ENCODE measurements around the gene PLXNA4. TPM values are rescaled to one million over a fixed set of nuclear protein-coding genes. Genes with fewer than 3 reads are reported as not detected.

The PLXNA4 gene
- total and polyA plus RNA-seq, 5 donors: 5.7 to 19.3 (median 16.0) TPM

- 77% methylated on average over 4 of the region's 4 CpGs for WGBS
- Histone ChIP-seq H3K4me1 (ENCODE audit: control insufficient read depth, insufficient read depth, low read length) (peaks cover 4% of the 10 kb centered on the region), H3K9me3 (ENCODE audit: control insufficient read depth, low read length) (no peaks in the 10 kb centered on the region), H3K4me3 (ENCODE audit: low read length) (no peak overlapping the region), H3K27me3 (ENCODE audit: control insufficient read depth, insufficient read depth) (no peaks in the 10 kb centered on the region), H3K27ac (ENCODE audit: low read length) (no peak overlapping the region)
- intact Hi-C loops (cut with DNase I): no loop called here
- ATAC-seq (no peak), DNase-seq (no peak)
Measured at GRCh38 chr7:132200141-132200540, 376.1 kb downstream of the PLXNA4 start.

GRCh38 chr7:132199626-132200025 is 376.6 kb downstream of the PLXNA4 start:
- intact Hi-C loops (cut with DNase I): no loop called here
- Histone ChIP-seq H3K27me3 (ENCODE audit: control insufficient read depth, insufficient read depth) (no peaks in the 10 kb centered on the region), H3K27ac (ENCODE audit: low read length) (no peak overlapping the region), H3K9me3 (ENCODE audit: control insufficient read depth, low read length) (no peaks in the 10 kb centered on the region), H3K4me1 (ENCODE audit: control insufficient read depth, insufficient read depth, low read length) (peaks cover 4% of the 10 kb centered on the region), H3K4me3 (ENCODE audit: low read length) (no peak overlapping the region)
- ATAC-seq (no peak), DNase-seq (no peak)
- WGBS: 87% methylated on average over 2 of the region's 2 CpGs

DNA sequence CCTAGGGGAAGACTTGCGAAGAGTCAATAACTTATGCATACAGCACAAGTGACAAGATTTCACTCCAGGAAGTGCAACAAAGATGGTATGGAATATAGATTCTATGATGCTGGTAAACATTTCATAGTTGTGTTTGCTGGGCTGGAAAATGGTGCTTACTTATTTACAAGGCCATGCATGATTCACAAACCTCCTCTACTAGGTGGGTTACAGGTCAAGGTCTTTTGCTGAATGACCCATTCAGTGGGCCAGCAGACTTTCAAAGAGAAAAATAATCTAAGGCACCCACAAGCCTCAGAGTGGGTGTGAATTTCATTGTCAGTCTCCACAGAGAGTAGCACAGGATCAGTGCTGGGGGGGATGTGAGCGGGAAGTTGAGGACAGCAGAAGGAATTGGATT is 378.5 kb downstream of the PLXNA4 start:
- intact Hi-C loops (cut with DNase I): no loop called here
- Histone ChIP-seq H3K4me3 (ENCODE audit: low read length) (no peak overlapping the region), H3K27me3 (ENCODE audit: control insufficient read depth, insufficient read depth) (no peaks in the 10 kb centered on the region), H3K27ac (ENCODE audit: low read length) (no peak overlapping the region), H3K9me3 (ENCODE audit: control insufficient read depth, low read length) (no peaks in the 10 kb centered on the region), H3K4me1 (ENCODE audit: control insufficient read depth, insufficient read depth, low read length) (peaks cover 4% of the 10 kb centered on the region)
- no peak for DNase-seq
- ATAC-seq: no peak
- WGBS: over 99% methylated on average over 2 of the region's 2 CpGs

DNA sequence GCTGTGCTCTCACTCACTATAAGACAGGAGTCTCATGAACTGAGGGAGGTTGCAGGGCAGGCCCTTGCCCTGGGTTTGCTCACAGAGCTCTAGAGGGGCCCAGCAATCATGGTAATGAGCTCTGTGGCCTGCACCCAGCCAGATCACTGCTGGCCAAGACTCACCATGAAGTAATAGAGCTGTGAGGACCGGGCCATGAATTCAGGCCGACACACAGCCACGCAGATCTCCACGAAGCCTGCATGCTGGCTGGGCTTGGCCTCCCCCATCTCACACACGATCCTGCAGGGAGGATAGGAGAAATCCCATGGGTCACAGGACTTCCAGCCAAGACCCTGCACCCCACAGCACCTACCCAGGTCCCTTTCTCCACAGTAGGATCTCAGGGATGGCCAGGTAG is 382.4 kb downstream of the PLXNA4 start:
- Histone ChIP-seq H3K4me3 (ENCODE audit: low read length) (no peak overlapping the region), H3K27ac (ENCODE audit: low read length) (no peak overlapping the region), H3K27me3 (ENCODE audit: control insufficient read depth, insufficient read depth) (no peaks in the 10 kb centered on the region), H3K9me3 (ENCODE audit: control insufficient read depth, low read length) (no peaks in the 10 kb centered on the region), H3K4me1 (ENCODE audit: control insufficient read depth, insufficient read depth, low read length) (no peaks in the 10 kb centered on the region)
- WGBS: 85% methylated on average over 5 of the region's 5 CpGs
- ATAC-seq (peak in 1 of 2 donors; percentile 18), DNase-seq (no peak)
- intact Hi-C loops (cut with DNase I): no loop called here

DNA sequence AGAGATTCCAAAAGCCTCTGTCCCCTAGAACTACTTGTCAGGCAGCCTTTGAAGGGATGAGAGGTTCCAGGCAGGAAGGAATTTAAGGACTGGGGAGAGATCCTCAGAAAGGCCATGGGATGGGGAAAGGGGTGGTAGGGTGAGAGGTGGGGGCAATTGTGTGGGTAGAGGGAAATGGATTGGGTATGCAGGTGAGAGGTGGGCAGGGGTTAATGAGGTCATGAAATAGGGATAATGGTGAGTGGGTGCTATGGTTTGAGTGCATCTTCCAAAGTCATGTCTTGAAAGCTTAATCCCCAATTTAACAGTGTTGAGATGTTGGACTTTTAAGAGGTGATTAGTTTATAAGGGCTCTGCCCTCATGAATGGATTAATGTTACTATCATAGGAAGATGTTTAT is 383.5 kb downstream of the PLXNA4 start:
- Histone ChIP-seq H3K27ac (ENCODE audit: low read length) (no peak overlapping the region), H3K4me3 (ENCODE audit: low read length) (no peak overlapping the region), H3K4me1 (ENCODE audit: control insufficient read depth, insufficient read depth, low read length) (no peaks in the 10 kb centered on the region), H3K9me3 (ENCODE audit: control insufficient read depth, low read length) (no peaks in the 10 kb centered on the region), H3K27me3 (ENCODE audit: control insufficient read depth, insufficient read depth) (no peaks in the 10 kb centered on the region)
- ATAC-seq: no peak
- DNase-seq: no peak
- intact Hi-C loops (cut with DNase I): no loop called here

DNA sequence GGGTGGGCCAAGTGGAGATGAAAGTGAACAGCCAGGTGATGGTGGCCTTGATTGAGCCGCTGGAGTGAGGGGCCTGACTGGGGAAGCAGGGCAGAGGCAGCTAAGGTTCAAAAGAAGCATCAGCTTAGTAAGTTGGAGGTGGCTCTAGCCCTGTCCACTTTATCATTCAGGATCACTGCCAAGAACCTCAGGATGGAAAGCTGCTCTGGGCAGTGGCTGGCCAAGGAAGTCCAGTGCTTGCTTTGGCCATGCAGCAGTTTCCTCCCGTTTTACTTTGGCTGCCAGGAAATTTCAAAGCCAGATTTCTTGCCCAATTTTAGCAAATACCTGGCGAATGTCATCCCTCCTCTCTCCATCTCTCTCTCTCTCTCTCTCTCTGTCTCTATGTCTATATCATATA is 384.9 kb downstream of the PLXNA4 start:
- DNase-seq (no peak), ATAC-seq (peak; percentile 77 to 90)
- intact Hi-C loops (cut with DNase I): no loop called here
- no peak overlapping the region for H3K4me3 ChIP-seq (ENCODE audit: low read length)
- no peaks in the 10 kb centered on the region for H3K4me1 ChIP-seq (ENCODE audit: control insufficient read depth, insufficient read depth, low read length)
- WGBS: 43% methylated on average over 3 of the region's 3 CpGs
- H3K27ac ChIP-seq (ENCODE audit: low read length): no peak overlapping the region
- H3K27me3 ChIP-seq (ENCODE audit: control insufficient read depth, insufficient read depth): no peaks in the 10 kb centered on the region
- peaks cover 2% of the 10 kb centered on the region for H3K9me3 ChIP-seq (ENCODE audit: control insufficient read depth, low read length)

DNA sequence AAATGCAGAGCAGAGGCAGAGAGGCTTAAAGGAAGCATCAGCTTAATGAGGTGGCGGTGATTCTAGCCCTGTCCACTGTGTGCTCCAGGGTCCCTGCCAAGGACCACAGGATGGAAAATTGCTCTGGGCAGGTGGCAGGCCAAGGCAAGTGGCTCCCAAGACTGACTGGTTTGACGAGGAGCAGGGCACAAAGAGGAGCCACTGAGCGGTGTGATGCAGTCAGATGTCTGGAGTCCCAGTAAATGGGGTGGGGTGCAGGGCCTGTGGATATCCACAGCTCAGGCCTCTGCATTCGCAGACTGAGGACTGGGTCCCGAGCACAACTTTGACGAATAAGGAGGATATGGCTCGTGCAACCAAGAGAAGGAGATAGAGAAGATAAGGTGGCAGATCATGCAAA is 385.6 kb downstream of the PLXNA4 start:
- Histone ChIP-seq H3K4me1 (ENCODE audit: control insufficient read depth, insufficient read depth, low read length) (no peaks in the 10 kb centered on the region), H3K9me3 (ENCODE audit: control insufficient read depth, low read length) (peaks cover 2% of the 10 kb centered on the region), H3K27ac (ENCODE audit: low read length) (no peak overlapping the region), H3K27me3 (ENCODE audit: control insufficient read depth, insufficient read depth) (no peaks in the 10 kb centered on the region), H3K4me3 (ENCODE audit: low read length) (no peak overlapping the region)
- intact Hi-C loops (cut with DNase I): no loop called here
- ATAC-seq (no peak), DNase-seq (no peak)
- 92% methylated on average over 7 of the region's 7 CpGs for WGBS

DNA sequence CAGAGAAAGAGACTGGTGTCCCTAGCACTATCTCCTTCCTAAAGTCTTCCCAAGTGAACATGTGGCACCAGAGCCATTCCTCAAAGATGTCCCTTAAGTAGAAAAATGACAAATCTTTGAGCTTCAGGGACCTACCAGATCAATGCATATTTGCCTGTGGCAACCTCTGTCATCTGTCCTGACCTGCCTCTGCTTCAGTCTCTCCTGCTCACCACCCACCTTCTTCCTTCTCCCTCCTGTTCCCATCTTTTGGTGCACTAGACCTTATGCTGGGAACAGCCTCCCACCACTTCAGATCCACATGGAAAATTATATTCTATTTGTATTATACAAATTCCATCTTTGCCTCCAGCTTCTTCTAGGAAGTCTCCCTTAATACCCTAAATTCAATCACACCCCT is 386.4 kb downstream of the PLXNA4 start:
- Histone ChIP-seq H3K9me3 (ENCODE audit: control insufficient read depth, low read length) (peaks cover 2% of the 10 kb centered on the region), H3K27me3 (ENCODE audit: control insufficient read depth, insufficient read depth) (no peaks in the 10 kb centered on the region), H3K4me1 (ENCODE audit: control insufficient read depth, insufficient read depth, low read length) (no peaks in the 10 kb centered on the region), H3K27ac (ENCODE audit: low read length) (no peak overlapping the region), H3K4me3 (ENCODE audit: low read length) (no peak overlapping the region)
- no peak for DNase-seq
- intact Hi-C loops (cut with DNase I): no loop called here
- ATAC-seq: no peak

- DNase-seq: no peak
- Histone ChIP-seq H3K4me3 (ENCODE audit: low read length) (no peak overlapping the region), H3K27me3 (ENCODE audit: control insufficient read depth, insufficient read depth) (no peaks in the 10 kb centered on the region), H3K27ac (ENCODE audit: low read length) (no peak overlapping the region), H3K9me3 (ENCODE audit: control insufficient read depth, low read length) (peaks cover 2% of the 10 kb centered on the region), H3K4me1 (ENCODE audit: control insufficient read depth, insufficient read depth, low read length) (no peaks in the 10 kb centered on the region)
- ATAC-seq: peak in 1 of 2 donors; percentile 63
- 63% methylated on average over 4 of the region's 4 CpGs for WGBS
- intact Hi-C loops (cut with DNase I): no loop called here
Measured at GRCh38 chr7:132187869-132188789, 388.1 kb downstream of the PLXNA4 start.

DNA sequence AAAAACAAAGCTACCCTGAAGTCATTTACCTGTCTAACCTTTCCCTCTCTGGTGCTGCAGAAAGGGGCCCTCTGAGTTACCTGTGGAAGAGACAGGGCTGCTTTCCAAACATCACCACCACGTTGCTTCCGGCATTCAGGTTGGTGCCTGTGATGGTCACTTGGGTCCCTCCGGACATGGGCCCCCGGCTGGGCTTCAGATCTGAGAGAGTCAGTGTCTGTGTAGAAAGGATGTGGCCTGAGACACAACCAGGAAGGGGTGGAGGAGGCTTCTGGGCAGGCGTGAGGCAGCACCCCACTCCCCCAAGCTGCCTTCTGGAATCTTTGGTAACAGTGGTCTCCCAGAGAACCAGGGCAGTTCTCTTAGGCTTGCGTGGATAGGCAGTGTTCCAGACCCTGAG is 388.9 kb downstream of the PLXNA4 start:
- peaks cover 2% of the 10 kb centered on the region for H3K9me3 ChIP-seq (ENCODE audit: control insufficient read depth, low read length)
- WGBS: 94% methylated on average over 6 of the region's 6 CpGs
- intact Hi-C loops (cut with DNase I): no loop called here

DNA sequence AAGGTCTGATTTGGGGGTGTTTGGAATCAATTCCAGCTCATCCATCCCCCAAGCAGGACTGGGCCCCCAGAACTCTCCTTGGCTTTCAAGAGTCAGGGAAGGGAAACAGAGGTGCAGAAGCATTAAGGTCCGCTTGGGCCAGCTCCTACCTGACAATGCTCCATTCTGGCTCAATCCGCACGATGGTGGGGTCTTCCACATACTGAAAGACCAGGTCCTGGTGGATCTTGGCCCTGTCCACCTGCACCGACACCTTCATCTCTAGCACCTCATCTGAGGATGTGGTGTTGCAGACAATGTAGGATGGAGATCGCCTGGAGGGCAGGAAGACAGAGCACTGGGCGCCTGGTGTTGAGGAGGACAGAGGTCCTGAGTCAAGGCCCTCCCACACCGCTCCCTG is 391.1 kb downstream of the PLXNA4 start:
- 93% methylated on average over 7 of the region's 7 CpGs for WGBS
- H3K4me3 ChIP-seq (ENCODE audit: low read length): no peak overlapping the region
- no peak overlapping the region for H3K27ac ChIP-seq (ENCODE audit: low read length)
- DNase-seq (no peak), ATAC-seq (no peak)
- no peaks in the 10 kb centered on the region for H3K27me3 ChIP-seq (ENCODE audit: control insufficient read depth, insufficient read depth)
- H3K9me3 ChIP-seq (ENCODE audit: control insufficient read depth, low read length): peaks cover 2% of the 10 kb centered on the region
- no peaks in the 10 kb centered on the region for H3K4me1 ChIP-seq (ENCODE audit: control insufficient read depth, insufficient read depth, low read length)
- intact Hi-C loops (cut with DNase I): no loop called here

More for the DNA sequence above, 388.9 kb downstream of the PLXNA4 start:
- DNase-seq: no peak
- no peaks in the 10 kb centered on the region for H3K4me1 ChIP-seq (ENCODE audit: control insufficient read depth, insufficient read depth, low read length)
- no peaks in the 10 kb centered on the region for H3K27me3 ChIP-seq (ENCODE audit: control insufficient read depth, insufficient read depth)
- no peak overlapping the region for H3K4me3 ChIP-seq (ENCODE audit: low read length)
- no peak for ATAC-seq
- H3K27ac ChIP-seq (ENCODE audit: low read length): no peak overlapping the region
